HG02970 (cell line): ENCODE measurements around the gene CAMSAP1.

Experiments
- ATAC-seq: cut with Tn5 transposase; IDR thresholded peaks from one replicate; pipeline ENCODE4 v1.9.1; 2021; ENCODE audit warnings: mild to moderate bottlenecking, moderate library complexity, moderate number of reproducible peaks; ENCODE audit not compliant: unreplicated experiment, low FRiP score

The CAMSAP1 gene

DNA sequence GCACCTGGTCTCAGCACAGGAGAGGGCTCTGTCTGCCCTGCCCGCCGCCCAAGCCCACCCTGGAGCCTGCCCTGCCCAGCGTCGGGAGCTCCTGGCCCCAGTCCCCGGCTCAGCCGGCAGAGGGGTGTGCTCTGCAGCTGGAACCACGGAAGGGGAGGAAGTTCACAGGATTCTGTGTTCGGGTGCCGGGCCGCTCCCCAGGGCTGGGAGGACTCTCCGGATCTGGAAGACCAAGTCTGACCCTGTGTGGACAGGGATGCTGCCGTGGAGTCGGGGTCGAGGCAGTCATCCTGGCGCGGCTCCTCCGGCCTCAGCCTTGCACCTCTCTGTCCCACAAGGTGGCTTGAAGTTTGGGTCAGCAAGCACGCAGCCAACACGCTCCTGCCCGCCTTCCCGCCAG, 126.7 kb downstream of the CAMSAP1 start:
- no peak for ATAC-seq

DNA sequence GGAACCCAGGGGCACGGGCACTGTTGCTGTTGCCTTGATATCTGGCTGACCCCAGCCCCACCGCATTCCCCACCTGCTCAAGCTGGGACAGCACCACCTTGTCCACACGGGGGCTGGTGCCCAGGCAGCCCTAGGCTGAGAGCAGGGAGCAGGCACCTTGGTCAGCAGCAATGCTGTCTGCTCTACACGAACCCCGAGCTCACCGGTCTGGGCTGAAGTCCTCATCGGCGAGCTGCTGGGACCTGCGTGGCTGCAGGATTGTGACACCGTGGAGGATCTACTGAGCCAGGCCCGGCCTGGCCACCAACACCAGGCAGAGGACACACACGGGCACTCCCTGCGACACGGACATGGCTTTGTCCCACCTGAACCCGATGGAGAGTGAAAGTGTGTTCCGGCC, 127.3 kb downstream of the CAMSAP1 start:
- no peak for ATAC-seq

DNA sequence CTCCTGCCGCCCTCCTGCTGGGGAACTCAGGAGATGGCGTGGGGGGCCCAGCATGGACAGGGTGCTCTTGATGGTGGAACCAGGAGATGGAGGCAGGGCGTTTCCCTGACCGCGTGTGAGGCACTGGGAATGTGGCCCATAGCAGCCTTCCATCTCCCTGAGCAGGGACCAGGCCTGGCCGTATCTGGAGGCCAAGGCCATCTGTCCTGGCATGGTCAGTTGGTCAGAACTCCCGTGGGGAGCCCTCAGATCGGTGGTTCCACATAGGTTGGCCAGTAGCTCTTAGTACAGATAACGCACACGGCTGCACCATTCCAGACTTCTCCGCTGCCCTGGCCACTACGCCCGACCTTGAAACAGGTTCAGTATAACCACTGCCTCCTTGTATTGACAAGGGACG, 127.8 kb downstream of the CAMSAP1 start:
- no peak for ATAC-seq

DNA sequence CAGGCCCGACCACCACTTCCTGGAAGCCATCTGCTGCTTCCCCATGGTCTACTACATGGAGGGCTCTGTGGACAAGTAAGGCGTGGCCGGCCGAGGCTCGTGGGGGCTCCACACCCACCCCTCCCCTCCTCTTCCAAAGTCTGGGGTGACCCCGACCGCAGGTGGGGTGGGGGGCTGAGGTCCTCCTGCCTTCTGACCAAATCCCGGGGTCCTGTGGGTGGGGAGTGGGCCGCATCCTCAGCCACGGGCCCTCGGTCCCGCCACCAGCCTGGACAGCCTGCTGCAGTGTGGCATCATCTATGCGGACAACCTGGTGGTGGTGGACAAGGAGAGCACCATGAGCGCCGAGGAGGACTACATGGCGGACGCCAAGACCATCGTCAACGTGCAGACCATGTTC, 128.9 kb downstream of the CAMSAP1 start:
- no peak for ATAC-seq

DNA sequence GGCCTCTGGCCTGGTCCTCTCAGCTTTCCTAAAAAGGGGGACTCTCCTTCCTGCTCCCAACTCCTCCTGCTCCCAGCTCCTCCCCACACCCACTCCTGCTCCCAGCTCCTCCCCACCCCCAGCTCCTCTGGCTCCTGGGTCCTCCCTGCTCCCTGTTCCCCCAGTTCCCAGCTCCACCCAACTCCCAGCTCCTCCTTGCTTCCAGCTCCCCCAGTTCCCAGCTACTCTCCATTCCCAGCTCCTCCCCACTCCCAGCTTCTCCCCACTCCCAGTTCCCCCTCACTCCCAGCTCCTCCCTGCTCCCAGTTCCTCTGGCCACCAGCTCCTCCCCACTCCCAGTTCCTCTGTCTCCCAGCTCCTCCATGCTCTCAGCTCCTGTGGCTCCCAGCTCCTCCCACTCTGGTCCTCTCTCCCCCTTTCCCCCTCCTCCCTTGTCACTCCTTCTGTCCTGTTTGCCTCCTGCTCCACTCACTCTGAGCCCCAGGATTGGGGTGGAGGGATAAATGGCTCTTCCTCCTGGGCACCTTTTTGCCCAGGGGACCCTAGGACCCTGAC, 129.6 kb downstream of the CAMSAP1 start:
- ATAC-seq: no peak

DNA sequence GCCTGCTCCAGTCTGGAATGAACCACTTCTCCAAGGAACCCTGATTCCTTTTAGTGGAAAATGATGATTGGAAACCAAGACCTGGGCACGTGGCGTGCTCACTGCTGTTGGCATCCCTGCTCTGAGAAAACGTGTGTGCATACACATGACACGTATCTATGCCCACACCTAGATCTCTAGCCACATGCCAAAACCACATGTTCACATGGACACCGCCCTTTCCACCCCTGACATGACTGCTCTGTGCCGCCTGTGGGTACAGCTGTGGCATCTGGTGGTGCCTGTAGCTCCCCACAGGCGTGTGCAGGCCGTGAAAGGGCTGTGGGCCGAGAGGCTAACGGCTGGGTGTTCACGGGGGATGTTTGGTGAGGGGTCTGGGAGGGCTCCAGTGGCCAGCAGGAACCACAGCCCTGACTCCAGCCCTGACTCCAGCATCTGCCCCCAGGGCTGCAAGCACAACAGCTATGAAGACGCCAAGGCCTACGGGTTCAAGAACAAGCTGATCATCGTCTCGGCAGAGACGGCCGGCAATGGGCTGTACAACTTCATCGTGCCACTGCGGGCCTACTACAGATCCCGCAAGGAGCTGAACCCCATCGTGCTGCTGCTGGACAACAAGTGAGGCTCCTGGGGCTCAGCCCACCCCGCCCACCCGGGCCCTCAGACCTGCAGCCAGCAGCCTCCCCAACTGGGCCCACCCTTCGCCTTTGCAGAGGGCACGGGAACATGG, 130.3 kb downstream of the CAMSAP1 start:
- ATAC-seq: no peak

DNA sequence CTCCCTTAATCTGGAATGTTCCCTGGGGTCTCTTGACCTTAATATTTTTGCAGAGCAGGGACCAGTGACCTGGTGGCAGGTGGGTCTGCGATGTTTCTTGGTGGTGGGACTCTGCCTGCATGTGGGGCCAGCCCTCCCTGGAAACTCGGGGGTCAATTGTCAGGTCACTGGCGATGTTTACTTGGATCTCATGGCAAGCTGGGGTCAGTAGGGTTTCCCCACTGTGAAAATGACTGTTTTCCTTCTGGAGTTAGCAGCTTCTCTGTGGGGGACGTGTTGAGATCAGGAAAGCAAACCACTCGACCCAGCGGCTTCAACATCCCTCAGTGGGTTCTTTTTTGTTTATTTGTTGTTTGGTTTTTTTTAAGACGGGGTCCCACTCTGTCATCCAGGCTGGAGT, 131.4 kb downstream of the CAMSAP1 start:
- ATAC-seq: no peak

DNA sequence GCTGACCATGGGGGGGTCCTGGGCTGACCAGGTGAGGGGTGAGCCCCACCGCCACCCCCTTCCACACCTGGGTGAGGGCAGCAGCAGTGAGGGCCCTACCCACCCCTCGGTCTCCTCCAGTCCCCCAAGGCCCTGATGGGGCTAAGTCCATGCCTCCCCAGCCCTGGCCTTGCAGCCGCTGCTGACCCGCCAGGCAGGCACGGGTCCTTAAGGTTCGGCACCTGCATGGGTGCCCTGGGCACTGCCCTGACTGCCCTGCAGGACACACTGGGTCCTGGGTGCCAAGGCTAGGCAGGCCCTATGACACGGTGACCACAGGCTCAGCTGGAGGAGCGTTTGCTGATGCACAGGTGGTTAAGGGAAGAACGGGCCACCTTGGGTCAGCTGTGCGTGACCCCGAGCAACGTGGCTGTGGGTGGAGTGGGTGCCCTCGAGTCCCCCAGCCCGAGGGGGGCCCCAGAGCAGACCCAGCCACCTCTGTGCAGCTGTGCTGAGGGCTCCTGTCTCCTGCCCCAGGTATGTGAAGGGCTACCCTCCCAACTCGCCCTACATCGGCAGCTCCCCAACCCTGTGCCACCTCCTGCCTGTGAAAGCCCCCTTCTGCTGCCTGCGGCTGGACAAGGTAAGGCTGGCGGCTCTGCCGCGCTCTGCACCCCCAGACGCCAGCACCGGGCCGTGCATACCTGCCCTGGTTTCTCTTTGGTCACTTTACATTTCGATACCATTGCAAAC, 132.4 kb downstream of the CAMSAP1 start:
- ATAC-seq: no peak

DNA sequence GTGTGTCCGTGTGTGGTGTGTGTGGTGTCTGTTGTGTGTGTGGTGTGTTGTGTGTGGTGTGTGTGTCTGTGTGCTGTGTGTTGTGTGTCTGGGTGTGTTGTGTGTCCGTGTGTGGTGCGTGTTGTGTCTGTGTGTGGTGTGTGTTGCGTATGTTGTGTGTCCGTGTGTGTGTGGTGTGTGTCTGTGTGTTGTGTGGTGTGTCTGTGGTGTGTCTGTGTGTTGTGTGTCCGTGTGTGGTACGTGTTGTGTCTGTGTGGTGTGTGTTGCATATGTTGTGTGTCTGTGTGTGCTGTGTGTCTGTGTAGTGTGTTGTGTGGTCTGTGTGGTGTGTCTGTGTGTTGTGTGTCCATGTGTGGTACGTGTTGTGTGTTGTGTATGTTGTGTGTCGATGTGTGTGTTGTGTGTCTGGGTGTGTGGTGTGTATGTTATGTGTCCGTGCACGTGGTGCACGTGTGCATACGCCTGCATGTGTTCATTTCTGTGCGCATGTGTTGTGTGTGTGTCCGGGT, 133.1 kb downstream of the CAMSAP1 start:
- ATAC-seq: no peak

DNA sequence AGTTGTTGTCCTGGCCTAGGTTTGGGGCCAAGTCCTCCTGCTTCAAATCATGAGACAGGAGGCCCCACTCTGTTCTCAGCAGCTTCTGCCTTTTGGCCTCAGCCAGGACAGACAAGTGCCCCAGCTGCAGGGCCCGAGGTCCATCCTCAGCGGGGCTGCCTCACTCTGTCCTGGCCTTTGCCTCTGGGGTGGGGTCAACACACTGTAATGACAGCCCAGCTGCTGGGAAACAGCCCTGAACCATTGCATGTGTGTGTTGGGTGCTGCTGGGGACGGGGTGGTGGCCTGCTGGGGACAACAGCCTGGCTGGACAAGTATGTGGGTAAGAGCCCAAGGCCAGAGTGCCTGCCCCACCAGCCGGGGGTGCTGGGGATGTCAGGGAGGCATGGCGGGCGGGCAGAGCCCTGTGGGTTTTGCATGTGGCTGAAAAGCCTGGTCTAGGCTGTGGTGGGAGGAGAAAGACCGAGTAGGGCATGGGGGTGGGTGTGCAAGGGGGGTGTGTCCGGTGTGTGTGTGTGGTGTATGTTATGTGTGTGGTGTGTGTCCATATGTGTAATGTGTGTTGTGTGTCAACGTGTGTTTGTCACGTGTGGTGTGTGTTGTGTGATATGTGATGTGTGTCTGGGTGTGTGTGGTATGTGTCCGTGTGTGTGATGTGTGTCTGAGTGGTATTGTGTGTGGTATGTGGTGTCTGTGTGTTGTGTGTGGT, 133.7 kb downstream of the CAMSAP1 start:
- no peak for ATAC-seq

DNA sequence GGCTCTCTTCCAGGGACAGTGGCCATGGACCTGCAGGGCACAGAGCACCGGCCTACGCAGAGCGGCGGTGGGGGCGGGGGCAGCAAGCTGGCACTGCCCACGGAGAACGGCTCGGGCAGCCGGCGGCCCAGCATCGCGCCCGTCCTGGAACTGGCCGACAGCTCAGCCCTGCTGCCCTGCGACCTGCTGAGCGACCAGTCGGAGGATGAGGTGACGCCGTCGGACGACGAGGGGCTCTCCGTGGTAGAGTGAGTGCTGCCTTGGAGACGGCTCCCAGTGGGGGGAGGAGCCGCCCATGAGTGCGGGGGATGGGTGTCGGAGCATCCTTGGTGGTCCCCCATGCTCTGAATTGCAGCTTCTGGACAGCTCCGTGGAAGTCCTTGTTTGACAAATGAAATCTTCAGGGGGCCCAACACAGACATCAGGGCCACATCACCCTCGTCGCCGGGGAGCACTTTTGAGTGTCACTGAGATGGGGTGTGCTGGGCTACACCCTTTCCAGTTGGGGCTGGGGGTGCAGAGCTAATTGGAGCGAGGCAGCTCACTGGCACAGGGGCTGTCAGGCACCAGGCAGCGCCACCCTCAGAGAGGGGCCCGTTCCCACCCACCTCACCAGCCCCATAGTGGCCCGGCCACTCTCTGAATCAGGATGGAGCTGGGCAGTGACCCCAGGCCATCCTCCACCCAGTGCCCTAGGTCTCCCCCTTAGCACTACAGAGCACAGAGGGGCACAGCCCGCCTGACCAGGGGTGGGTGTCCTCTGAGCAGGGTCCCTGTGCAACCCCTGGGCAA, 134.4 kb downstream of the CAMSAP1 start:
- ATAC-seq: no peak

DNA sequence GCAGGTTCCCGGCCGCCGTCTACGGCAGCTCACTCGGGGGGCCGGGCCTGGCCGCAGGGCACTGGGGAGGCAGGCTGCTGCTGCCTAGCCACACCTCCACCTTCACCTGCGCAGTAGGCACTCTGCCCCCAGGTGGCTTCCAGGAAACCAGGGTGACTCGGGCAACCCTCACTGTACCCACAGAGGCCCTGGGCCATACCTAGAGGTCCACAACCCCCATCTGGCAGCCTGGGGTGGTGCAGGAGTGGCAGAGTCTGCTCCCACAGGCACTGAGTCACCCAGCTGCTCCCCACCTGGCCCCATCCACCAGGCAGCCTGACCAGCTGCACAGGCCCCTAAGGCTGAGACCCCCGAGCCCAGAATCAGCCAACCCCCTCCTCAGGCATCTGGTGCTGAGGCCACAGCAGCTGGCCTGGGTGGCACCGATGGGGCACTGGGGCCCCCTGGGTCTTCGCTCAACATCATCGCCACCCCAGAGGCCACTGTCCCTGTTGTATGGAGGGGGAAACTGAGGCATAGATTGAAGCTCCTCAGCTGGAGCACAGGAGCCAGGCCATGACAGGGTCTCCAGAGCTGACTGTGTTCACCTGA, 135.2 kb downstream of the CAMSAP1 start:
- ATAC-seq: no peak

DNA sequence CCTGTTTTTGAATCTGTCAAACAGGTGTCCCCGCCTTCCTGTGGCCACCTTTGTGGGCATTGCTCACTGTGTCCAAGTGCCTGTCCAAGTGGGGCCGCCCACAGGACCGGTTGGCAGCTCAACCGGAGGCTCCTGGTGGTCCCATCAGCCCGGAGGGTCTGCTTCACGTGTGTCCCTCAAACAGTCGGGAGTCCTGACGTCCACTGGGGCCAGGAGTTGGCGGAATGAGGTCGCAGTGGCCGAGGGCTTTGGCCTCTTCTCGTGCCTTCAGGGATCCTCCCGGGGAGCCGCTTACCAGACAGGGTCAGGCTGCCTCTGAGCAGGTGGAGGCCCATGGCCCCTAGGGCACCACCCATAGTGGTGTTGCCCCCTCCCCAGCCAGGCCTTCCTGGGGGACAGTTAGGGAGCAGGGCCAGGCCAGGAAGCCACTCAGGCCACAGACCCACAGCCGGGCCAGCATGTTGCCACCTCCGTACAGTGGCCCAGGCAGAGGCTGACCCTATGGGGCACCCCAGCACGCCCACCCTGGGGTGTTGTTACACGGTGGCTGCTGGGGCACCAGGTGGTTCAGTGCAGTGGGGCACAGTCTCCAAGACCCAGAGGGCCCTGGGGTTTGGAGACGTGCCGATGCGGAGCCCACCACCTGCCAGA, 135.8 kb downstream of the CAMSAP1 start:
- no peak for ATAC-seq

DNA sequence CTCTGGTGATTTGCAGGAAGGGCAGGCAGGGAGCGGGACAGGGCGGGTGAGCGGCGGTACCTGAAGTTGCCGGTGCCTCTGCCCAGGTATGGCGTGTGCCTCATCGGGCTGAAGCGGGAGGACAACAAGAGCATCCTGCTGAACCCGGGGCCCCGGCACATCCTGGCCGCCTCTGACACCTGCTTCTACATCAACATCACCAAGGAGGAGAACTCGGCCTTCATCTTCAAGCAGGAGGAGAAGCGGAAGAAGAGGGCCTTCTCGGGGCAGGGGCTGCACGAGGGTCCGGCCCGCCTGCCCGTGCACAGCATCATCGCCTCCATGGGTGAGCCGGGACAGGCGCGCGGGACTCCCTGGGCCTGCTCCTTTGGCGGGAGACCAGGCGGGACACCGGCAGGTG, 136.6 kb downstream of the CAMSAP1 start:
- no peak for ATAC-seq

DNA sequence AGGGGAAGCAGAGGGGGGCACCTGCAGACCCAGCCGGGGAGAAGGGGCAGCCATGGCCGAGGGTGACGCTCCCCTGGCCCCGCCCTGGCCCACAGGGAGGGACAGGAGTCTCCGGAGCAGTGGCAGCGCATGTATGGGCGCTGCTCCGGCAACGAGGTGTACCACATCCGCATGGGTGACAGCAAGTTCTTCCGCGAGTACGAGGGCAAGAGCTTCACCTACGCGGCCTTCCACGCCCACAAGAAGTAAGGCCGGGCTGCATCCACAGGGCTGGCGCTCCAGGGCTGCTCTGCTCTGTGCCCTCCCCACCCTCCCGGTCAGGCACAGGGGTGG, 137.2 kb downstream of the CAMSAP1 start:
- ATAC-seq: no peak

DNA sequence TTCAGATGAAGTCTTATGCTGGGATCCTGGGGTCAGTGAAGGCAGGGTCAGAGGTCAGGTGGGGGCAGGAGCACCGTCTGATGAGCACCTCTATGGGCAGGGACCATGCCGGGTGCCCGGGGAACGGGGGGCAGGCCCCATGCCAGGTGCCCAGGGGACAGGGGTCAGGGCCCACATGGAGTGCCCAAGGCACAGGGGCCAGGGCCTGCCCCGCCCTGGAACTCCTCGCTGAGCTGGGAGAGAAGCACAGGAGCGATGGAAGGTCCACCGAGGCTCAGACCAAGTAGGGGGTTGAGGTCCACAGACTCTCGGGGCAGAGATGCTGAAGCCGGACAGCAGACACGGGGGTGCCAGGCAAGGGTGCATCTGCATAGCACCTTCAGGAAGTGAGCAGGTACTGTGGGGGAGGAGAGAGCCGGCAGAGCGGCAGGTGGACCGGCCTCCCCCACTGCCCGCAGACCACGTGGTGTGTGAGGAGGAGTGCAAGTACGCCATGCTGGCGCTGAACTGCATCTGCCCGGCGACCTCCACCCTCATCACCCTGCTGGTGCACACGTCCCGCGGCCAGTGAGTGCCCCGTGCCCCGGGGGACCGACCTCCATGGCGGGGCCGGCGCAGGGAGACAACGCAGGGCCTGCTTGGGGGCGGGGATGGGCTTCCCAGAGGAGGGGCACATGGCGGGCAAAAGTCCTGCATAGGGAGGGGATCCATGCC, 137.7 kb downstream of the CAMSAP1 start:
- ATAC-seq: no peak

DNA sequence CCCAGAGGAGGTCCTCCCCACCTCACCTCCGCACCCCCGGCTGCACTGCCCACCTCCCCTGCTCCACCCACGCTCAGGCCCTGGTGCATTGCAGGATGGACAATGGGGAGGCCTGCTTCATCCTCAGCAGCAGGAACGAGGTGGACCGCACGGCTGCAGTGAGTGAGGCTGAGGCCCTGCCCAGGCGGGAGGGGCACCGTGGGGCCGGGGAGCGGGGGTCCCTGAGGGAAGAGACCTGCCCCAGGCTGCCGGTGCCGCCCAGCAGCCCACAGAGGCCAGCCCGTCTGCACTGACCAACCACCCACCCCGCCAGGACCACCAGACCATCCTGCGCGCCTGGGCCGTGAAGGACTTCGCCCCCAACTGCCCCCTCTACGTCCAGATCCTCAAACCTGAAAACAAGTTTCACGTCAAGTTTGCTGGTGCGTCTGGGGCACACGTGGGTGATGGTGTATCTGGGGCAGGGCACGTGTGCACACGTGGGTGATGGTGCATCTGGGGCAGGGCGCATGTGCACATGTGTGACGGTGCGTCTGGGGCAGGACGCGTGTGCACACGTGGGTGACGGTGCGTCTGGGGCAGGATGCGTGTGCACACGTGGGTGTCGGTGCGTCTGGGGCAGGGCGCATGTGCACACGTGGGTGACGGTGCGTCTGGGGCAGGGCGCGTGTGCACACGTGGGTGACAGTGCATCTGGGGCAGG, 138.7 kb downstream of the CAMSAP1 start:
- no peak for ATAC-seq

DNA sequence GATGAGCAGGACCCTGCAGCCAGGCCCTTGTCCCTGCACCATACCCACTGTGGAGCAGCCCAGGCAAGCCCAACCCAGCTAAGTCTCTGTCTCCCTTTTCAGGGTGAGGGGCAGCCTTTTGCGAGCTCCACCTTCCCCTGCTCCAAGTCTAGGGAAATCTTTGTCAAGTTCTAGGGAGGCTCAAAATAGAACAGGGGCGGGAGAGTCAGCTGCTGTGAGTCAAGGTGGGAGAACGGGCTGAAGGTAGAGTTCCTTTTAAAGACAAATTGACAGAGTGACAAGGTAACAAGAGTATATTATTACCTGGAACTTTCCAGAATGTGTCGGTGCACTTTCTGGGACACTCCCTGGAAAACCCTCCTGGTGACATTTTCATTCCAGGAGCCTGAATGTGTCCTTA, 140.6 kb downstream of the CAMSAP1 start:
- ATAC-seq: no peak
